HG03196 (cell line): ENCODE results near the gene TICAM1.

Experiments
- ATAC-seq: cut with Tn5 transposase; IDR thresholded peaks from one replicate; pipeline ENCODE4 v1.9.1; 2021; ENCODE audit not compliant: unreplicated experiment

Gene TICAM1

GRCh38 chr19:4773047-4773640 is 58.4 kb downstream of the TICAM1 start:
- ATAC-seq: no peak

GRCh38 chr19:4772566-4772965 is 58.9 kb downstream of the TICAM1 start:
- no peak for ATAC-seq

GRCh38 chr19:4768934-4769777 is 62.4 kb downstream of the TICAM1 start:
- no peak for ATAC-seq
